Measurements from ENCODE around the gene SORBS1. TPM values are rescaled to one million over a fixed set of nuclear protein-coding genes. Genes with fewer than 3 reads are reported as not detected.

SORBS1 gene
- total RNA-seq, 4 donors from 2014 or later, result 35.1 to 53.1 (median 43.3) TPM

DNA sequence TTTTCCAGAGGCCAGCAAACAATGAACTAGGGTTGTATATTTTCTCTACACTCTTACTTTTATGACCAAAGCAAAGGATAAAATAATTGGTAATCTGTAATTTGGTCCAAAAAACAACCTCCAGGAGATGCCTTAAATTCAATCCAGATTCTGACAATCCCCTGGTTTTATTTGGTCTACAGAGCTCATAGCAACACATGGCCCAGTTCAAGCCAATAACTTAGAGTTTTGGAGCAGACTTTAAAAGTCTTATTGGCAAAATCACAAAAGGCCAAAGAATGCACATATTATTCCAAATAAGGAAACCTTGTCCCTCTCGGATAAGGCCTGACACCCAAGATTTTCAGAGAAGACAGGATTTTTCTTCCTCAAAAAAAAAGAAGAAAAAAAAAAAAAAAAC, 51.9 kb downstream of the SORBS1 start:
- no peak for DNase-seq (ENCODE audit: low spot score in 2 of 2)
- TF ChIP-seq POLR2A (IDR thresholded peaks at IDR 0.05), result no peak
- TF ChIP-seq, protein P1, sequence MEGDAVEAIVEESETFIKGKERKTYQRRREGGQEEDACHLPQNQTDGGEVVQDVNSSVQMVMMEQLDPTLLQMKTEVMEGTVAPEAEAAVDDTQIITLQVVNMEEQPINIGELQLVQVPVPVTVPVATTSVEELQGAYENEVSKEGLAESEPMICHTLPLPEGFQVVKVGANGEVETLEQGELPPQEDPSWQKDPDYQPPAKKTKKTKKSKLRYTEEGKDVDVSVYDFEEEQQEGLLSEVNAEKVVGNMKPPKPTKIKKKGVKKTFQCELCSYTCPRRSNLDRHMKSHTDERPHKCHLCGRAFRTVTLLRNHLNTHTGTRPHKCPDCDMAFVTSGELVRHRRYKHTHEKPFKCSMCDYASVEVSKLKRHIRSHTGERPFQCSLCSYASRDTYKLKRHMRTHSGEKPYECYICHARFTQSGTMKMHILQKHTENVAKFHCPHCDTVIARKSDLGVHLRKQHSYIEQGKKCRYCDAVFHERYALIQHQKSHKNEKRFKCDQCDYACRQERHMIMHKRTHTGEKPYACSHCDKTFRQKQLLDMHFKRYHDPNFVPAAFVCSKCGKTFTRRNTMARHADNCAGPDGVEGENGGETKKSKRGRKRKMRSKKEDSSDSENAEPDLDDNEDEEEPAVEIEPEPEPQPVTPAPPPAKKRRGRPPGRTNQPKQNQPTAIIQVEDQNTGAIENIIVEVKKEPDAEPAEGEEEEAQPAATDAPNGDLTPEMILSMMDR (IDR thresholded peaks at IDR 0.05), result no peak
- H3K4me3 ChIP-seq (ENCODE audit: low read depth, poor library complexity, severe bottlenecking), result no peak overlapping the region
- 27 to 46% methylated on average over 1 of the region's 1 CpG for WGBS, 2 donors
- intact Hi-C loops (cut with DNase I; ENCODE audit: low total_unique reads), result no loop called here

DNA sequence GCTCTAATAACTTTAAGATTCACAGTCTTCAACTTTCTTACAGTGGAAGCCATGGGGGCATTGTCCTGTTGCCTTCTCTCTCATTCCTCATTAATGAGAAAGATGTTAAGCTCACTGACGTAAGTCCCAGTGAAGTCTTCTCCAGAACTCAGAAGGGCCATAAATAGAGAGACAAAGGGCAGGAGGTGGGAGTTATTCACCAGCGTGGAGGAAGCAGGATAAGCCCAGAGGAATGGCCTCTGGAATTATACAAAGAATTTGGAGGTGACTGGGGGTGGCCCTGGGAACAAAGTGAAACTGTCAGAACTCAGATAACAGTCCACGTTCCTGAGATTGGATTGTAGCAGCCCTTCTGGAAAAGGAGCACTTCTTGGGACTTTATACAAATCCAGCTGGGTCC, 52.4 kb downstream of the SORBS1 start:
- 45 to 55% methylated on average over 3 of the region's 3 CpGs for WGBS, 2 donors
- no peak overlapping the region for H3K4me3 ChIP-seq (ENCODE audit: low read depth, poor library complexity, severe bottlenecking)
- TF ChIP-seq POLR2A (IDR thresholded peaks at IDR 0.05), result no peak
- TF ChIP-seq, protein P1 (IDR thresholded peaks at IDR 0.05), result no peak
- intact Hi-C loops (cut with DNase I; ENCODE audit: low total_unique reads), result no loop called here
- no peak for DNase-seq (ENCODE audit: low spot score in 2 of 2)

DNA sequence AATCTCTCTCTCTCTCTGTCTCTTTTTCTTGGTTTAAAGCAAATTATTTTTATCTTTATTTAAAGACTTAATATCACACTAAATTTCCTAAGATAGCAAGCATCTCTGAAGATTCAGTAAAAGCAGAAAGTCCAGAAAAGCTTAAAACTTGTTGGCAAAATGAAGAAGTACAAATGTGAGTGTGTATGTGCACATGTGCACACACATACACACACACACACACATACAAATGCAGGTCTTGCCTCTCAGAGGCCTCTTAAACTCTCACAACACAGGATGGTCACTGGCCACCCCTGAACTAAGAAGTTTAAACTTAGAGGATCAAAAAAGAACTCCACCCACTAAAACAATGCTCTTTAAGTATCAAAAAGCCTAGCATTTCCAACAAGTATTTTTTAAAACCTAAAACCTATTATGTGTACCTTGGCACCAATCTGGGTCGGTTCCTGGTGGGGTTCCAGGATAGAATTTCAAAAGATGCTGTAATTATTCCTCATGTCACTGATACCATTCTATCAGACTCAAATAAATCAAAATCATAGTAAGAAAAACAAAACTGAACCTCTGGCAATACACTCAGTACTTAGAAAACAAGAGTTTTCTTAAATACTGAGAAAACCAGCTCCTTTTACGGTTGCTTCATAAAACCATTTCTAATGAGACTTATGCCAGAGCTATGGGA, 55.0 kb downstream of the SORBS1 start:
- WGBS, 2 donors, result 50 to 51% methylated on average over 2 of the region's 2 CpGs
- no peak overlapping the region for H3K4me3 ChIP-seq (ENCODE audit: low read depth, poor library complexity, severe bottlenecking)
- no peak for DNase-seq (ENCODE audit: low spot score in 2 of 2)
- intact Hi-C loops (cut with DNase I; ENCODE audit: low total_unique reads), result no loop called here
- TF ChIP-seq POLR2A (IDR thresholded peaks at IDR 0.05), result no peak
- TF ChIP-seq, protein P1 (IDR thresholded peaks at IDR 0.05), result no peak

DNA sequence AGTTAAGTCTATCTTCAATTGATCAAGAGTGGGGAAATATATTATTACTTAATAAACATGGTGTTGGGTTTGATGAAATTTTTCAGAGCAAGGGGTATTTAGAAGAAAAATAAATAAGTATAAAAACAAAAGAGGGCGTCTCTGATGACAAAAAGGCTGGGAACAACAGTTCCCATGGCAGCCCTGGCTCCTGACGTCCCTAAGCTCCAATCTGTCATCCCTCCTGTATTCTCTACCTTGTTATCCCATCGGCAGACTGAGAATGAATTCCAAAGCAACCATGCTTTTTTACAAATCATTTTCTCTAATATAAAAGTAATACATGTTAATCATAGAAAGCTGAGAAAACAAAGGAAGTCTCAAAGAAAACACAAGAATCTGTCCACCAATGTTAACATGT, 55.5 kb downstream of the SORBS1 start:
- 62 to 71% methylated on average over 3 of the region's 3 CpGs for WGBS, 2 donors
- TF ChIP-seq, protein P1 (IDR thresholded peaks at IDR 0.05), result no peak
- TF ChIP-seq POLR2A (IDR thresholded peaks at IDR 0.05), result no peak
- H3K4me3 ChIP-seq (ENCODE audit: low read depth, poor library complexity, severe bottlenecking), result no peak overlapping the region
- intact Hi-C loops (cut with DNase I; ENCODE audit: low total_unique reads), result no loop called here
- DNase-seq (ENCODE audit: low spot score in 2 of 2), result no peak

DNA sequence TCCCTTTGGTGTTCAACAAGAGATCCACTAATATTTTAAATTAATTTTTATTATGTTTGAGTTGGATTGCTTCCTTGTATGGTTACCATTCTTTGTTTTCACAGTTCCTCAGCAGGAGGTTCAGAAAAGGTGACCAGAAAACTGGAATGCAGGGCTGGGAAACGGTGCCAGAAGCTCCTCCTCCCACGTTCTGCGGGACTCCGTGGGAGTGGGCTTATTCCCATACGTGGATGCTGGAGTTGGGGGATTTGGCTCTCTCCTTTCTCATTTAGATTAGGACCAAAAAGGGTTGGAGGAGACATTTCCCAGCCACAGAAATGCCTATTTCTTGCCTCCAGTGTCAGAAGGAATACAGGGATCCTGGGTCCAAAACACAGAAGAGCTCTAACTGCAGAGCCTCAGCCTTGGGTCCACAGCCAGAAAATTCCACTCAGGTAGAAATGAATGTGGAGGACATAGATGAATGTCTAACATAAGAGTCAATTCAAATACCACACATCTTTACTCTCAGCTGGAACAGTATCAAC, 56.0 kb downstream of the SORBS1 start:
- TF ChIP-seq POLR2A (IDR thresholded peaks at IDR 0.05), result no peak
- TF ChIP-seq, protein P1 (IDR thresholded peaks at IDR 0.05), result no peak
- 58 to 61% methylated on average over 5 of the region's 5 CpGs for WGBS, 2 donors
- intact Hi-C loops (cut with DNase I; ENCODE audit: low total_unique reads), result no loop called here
- DNase-seq (ENCODE audit: low spot score in 2 of 2), result no peak
- no peak overlapping the region for H3K4me3 ChIP-seq (ENCODE audit: low read depth, poor library complexity, severe bottlenecking)
